DMS114 treated with DMSO at 0.1 percent for 48 hours (cell line): ENCODE data around the gene TMPRSS5.
"Not testable (repeated sequence)": the region's sequence is repeated elsewhere in the genome, so short reads cannot be mapped to it uniquely, and the experiment has no call there.

Experiments used
- DNase-seq: peaks from one replicate; lab custom pipeline; 2025; ENCODE audit not compliant: unreplicated experiment; lab: John Stamatoyannopoulos, UW

Gene TMPRSS5

GRCh38 chr11:113705871-113706655, at the start of gene TMPRSS5:
TSS of gene TMPRSS5 (minus strand) at chr11:113706308. CDS start at chr11:113706224, 84 bp downstream.
- DNase-seq, result no peak

GRCh38 chr11:113752932-113753331, 46.8 kb upstream of the TMPRSS5 start:
- DNase-seq, result no peak

DNA sequence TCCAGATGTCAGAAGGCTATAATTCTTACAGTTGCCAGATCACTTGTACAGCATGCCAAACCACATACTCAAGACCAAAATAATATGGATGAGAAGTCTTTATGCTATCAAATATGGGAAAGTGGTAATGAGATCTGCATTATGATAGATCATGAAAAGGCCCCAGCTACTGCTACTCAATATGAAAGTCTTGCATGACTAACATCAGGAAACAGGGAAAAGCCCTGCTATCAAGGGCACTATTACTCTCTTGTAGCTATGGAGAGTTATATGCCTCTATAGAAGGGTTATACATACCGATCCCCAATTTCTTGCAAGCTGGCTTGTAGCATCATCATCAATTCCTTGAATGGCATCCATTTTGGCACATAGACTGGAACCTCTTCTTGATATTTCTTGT, 30.2 kb upstream of the TMPRSS5 start:
- no peak for DNase-seq

GRCh38 chr11:113732092-113732491, 26.0 kb upstream of the TMPRSS5 start:
- no peak for DNase-seq

GRCh38 chr11:113730887-113731726, 25.0 kb upstream of the TMPRSS5 start:
- peak; percentile 16 for DNase-seq

DNA sequence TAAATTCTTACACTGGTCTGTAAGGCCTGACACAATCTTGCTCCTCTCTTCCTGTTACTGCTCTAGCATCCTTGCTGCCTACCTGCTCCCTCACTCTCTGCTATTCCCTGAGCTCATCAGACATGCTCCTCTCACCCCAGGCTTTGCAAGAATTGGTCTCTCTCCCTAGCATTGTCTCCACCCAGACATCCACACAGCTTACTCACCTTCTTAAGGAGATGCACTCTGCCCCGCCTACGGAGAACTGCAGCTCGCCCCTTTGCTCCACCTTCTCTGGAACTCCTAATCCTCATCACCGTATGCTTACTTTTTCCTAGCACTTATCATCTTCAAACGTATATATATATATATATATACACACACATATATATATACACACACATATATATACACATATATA, 23.3 kb upstream of the TMPRSS5 start:
- no peak for DNase-seq

DNA sequence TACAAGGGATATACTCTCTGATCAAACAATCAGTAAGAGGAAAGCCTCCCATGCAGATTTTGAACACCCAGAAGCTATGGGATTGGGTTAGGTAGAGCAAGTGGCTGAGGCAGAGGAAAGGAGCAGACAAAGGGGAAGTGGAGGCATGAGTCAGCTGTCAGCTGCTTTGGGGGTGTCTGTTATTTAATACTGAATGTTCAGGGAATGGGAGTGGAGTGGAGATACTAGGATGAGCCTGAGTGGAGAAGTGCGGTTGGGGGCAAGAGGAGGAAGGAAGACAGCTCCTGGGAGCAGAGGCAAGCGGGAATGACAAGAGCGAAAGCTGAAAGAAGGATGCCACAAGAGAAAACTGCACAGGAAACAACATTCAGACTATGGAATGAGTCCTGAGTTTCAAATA, 22.7 kb upstream of the TMPRSS5 start:
- no peak for DNase-seq

GRCh38 chr11:113725913-113726312, 19.8 kb upstream of the TMPRSS5 start:
- no peak for DNase-seq

DNA sequence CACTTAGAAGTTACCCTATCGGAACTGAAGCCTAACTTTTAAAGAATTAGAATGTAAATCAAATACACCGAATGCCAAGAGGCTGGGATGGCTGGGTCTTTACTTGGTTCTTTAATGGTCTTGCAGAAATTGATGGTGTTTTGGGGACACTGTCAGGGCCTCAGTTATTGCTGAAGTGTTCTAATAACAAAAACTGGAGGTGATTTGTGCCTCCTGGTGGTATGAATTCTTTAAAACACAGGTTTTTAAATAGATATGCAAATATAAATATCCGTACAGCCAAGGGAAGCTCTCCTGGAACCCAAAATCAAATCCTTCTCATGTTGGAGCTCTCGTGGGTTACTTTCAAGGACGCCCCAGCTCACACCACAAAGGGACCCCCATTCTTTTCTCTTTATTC, 19.3 kb upstream of the TMPRSS5 start:
- DNase-seq, result no peak

- DNase-seq, result no peak
Measured at GRCh38 chr11:113724778-113725177, 18.7 kb upstream of the TMPRSS5 start.

- DNase-seq, result no peak
Measured at GRCh38 chr11:113723787-113724186, 17.7 kb upstream of the TMPRSS5 start.

- no peak for DNase-seq
Measured at GRCh38 chr11:113722934-113723333, 16.8 kb upstream of the TMPRSS5 start.

DNA sequence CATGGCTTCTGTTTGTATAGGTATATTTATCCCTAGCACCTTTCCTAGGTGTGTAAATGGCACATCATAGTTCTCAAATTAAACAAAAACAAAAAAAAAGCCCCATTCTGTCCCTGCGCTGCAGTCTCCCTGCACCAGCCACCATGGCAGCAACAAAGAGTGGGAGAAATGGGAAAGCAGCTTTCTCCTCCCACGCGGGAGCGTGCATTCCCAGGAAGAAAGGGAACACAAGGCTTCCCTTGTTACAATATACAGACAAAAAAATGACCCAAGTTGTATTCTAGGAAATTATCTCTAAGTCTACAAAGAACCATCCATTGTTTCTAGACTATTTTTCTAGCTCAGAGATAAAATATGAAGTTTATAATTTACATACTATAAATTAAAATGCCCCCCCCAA, 16.1 kb upstream of the TMPRSS5 start:
- DNase-seq, result no peak

DNA sequence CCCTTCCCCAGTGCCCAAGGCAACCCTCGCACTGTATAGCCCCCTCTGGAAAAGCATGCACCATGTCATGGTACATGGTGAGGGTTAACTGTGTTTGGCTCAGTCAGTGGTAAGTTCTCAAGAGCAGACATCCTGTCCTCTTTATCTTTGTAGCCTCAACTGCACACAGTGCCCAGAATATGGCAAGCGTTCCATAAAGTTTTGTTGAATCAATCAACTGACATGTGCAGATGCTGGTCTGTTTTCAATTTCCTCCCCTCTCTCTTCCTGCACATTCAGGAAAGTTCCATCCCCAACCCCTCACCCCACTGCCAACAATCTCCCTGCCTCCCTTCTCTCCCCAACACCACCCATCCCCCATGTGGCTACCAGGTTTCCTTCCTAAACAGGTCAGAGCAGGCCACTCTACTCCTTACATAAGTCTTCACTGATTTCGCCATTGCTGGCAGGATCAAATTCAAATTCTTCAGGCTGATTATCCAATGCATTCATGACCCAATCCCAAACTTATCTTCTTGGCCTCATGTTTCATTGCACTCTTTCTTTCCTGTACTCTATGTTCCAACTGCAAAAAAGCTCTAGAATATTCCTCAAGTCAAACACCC, 15.5 kb upstream of the TMPRSS5 start:
- no peak for DNase-seq

DNA sequence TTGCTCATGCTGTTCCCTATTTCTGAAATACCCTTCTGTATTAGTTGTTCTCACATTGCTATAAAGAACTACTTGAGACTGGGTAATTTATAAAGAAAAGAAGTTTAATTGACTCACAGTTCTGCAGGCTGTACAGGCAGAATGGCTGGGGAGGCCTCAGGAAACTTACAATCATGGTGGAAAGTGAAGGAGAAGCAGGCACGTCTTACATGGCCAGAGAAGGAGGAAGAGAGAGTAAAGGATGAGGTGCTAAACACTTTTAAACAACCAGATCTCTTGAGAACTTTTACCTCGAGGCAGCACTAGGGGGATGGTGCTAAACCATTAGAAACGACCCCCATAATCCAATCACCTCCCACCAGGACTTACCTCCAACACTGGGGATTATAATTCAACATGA, 14.4 kb upstream of the TMPRSS5 start:
- DNase-seq, result not testable (repeated sequence)

DNA sequence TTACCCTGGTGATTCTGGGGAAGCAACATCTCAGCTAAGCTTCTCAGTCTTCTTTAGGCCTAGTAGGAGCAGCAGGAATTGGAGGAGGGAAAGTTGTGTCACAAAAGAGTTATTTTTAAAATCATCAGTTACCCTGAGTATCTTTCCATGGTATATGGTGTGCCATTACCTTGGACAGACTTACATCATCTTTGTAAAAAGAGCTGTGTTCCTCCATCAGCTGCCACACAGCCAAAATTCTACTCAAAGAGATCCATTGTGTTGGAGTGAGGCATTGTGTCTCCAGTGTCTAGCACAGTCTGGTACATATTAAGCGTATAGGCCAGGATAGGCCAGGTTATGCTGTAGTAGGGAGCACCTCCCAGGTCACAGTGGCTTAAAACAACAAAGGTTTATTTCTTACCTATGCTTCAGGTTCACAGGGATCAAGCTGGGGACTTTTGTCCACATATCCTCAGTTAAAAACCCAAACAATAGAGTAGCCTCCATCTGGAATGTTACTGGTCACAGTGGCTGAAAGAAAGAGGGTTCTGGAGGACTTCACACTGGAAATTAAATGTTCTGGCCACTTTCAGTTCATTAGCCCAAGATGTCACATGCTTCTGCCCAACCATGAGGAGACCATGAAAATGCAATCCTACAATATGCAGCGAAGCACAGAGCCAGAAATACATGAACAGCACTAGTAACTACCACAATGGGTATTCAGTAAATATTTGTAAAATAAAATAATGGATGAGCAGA, 9.9 kb upstream of the TMPRSS5 start:
- no peak for DNase-seq

DNA sequence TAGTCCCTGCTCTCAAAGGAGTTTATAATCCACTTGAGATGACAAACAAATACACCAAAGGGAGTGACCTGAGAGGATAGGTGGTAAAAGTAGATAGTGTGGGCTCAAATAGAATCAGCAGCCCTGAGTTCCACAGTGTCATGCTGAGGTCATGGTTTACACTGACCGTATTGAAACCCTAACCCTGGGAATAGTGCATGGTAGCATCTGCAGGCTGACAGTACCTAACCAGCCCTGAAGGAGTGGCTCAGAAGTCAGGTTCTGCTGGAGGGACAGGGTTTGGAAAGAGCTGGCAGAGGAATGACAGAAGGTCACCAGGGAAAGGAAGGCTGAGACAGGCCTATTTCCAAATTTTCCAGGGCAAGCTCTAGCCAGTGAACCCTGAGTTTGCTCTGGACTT, 9.2 kb upstream of the TMPRSS5 start:
- DNase-seq, result no peak

DNA sequence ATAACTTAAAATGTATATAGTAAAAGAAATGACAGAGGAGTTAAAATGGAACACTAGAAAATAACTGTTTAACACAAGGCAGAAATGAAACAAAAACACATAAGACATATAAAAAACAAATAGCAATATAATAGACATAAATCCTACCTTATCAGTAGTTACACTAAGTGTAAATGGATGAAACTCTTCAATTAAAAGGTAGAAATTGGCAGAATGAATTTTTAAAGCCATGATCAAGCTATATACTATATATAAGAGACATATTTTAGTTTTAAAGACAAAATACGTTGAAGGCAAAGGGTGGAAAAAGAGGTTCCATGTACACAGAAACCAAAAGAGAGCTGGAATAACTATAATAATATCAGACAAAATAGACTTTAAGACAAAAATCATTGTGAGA, 4.9 kb upstream of the TMPRSS5 start:
- DNase-seq, result no peak

DNA sequence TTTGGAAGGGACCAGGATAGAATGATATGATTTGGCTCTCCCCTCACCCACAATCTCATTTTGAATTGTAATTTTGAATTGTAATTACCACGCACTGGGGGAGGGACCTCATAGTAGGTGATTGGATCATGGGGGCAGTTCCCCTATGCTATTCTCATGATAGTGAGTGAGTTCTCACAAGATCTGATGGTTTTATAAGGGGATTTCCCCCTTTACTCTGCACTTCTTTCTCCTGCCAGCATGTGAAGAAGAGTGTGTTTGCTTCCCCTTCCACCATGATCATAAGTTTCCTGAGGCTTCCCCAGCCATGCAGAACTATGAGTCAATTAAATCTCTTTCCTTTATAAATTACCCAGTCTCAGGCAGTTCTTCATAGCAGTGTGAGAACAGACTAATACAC, 2.6 kb downstream of the TMPRSS5 start:
- DNase-seq, result not testable (repeated sequence)

GRCh38 chr11:113701491-113701890, 4.6 kb downstream of the TMPRSS5 start:
- DNase-seq, result no peak

GRCh38 chr11:113698515-113698914, 7.6 kb downstream of the TMPRSS5 start:
- no peak for DNase-seq
